Esophagus muscularis mucosa (tissue), 4 donors: ENCODE results near the gene RAB1A.
"Not testable (repeated sequence)": the region's sequence is repeated elsewhere in the genome, so short reads cannot be mapped to it uniquely, and the experiment has no call there.

Experiments used
- CTCF ChIP-seq, 3 experiments: fragments of 200-600 bp in 2 of 3; fragments of 450-650 bp in 1 of 3; sonication (generic) in 2 of 3; IDR thresholded peaks; one replicate each; pipeline ENCODE4 v1.5.1; 2017 to 2019; ENCODE audit warnings: antibody characterized with exemption in 3 of 3, mild to moderate bottlenecking in 2 of 3, moderate library complexity in 1 of 3
- EP300 ChIP-seq: sonication (generic); formaldehyde crosslinking; IDR thresholded peaks from one replicate; pipeline ENCODE4 v1.6.1; 2017; ENCODE audit warnings: antibody characterized with exemption
- POLR2A ChIP-seq: fragments of 450-650 bp; IDR thresholded peaks from one replicate; pipeline ENCODE4 v1.6.1; 2017; ENCODE audit warnings: antibody characterized with exemption, moderate library complexity, mild to moderate bottlenecking, low read depth
- POLR2AphosphoS5 ChIP-seq, 2 donors: sonication (generic); formaldehyde crosslinking; IDR thresholded peaks; one replicate each; pipeline ENCODE4 v1.6.1; 2017; ENCODE audit warnings: antibody characterized with exemption in 2 of 2

GRCh38 chr2:65157856-65158255 lies 27.9 kb upstream of the RAB1A start:
- TF ChIP-seq EP300; CTCF (IDR thresholded peaks at IDR 0.05); POLR2A; POLR2AphosphoS5 (IDR thresholded peaks at IDR 0.05): not testable (repeated sequence)
